HG03175 (cell line): ENCODE data around the gene WDFY3.

Experiments used
- ATAC-seq: cut with Tn5 transposase; IDR thresholded peaks from one replicate; pipeline ENCODE4 v1.9.1; 2021; ENCODE audit warnings: mild to moderate bottlenecking, moderate library complexity; ENCODE audit not compliant: unreplicated experiment

WDFY3 gene

DNA sequence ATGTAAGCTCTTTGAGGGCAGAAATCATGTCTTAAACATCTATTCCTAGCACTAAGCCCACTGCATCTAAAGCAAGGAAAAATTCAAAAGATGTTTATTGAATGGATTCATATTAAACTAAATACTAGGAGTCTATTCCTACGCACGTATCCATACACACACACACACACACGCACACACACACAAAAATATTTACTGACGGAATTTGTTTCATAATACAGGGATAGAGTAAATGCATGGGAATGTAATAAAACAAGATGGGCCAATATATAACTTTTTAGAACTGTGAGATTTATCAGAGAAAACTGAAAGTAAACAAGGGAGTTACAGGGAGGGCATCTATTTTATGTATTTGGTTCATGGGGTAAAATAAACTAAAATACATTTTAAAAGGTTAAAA, 57.6 kb downstream of the WDFY3 start:
- ATAC-seq = no peak

DNA sequence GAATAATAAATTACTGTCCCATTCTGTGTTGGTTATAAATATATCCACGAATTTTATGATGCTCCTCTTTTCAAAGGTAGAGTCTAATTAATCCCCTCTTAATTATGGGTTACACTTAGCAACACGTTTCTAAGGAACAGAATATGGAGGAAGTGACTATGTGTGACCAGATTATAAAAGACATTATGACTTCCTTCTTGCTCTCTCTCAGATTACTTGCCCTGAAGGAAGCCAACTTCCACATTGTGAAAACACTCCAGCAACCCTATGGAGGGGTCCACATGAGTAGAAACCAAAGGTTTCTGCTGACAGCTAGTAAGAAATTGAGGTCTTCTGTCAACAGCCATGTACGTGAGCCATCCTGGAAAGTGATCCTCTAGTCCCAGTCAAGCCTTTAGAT, 59.3 kb downstream of the WDFY3 start:
- ATAC-seq = no peak

DNA sequence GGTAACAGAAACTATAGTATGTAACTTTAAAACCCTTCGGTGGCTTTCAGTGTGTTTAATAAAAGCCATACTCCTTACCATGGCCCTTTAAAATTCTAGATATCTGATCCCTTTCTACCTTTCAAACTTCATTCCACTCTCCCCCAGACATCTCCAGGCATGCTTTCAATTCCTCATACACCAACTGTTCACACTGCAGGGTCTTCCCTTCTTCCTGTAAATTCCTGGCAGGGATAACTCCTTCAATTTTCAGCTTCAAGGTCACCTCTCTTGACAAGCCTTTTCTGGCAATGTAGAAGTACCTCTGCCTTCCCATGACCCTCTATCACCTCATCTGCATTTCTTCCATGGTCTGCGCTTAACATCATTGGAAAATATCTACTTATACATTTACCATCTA, 60.8 kb downstream of the WDFY3 start:
- ATAC-seq = no peak

DNA sequence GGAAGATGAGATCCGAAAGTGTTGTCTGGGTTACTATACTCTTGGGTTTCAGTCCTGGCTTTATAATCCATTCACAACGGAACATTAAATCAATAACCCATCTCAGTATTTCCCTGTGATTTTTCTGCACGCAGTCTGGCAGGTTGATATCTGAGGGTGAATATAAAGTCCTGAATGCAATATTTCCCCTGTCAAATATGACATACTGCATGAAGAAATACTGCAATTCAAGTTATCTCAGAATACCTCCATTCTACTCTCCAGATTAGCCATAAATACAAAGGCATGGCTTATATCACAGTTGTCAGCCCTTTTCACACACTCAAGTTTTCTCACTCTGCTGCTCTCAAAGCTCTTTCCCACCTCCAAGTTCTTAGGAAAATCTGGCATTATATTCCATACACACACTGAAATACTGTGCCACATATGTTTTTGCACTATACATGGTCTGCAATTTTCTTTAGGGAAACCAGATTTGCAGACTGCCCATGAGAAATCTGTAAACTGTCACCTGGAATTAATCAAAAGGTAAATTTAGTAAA, 64.7 kb downstream of the WDFY3 start:
- ATAC-seq = no peak

DNA sequence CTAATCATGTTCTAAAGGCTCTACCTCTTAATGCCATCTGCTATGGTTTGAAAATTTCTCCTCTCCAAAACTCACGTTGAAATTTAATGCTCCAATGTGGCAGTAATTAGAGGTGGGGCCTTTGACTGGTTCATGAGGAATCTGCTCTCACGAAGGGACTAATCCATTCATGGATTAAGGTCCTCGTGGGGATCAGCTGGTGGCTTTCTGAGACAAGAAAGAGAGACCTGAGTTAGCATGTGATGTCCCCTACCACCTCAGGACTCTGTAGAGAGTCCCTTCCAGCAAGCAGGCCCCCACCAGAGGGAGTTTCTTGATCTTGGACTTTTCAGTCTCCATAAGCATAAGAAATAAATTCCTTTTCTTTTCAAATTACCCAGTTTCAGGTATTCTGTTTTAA, 65.3 kb downstream of the WDFY3 start:
- no peak for ATAC-seq

DNA sequence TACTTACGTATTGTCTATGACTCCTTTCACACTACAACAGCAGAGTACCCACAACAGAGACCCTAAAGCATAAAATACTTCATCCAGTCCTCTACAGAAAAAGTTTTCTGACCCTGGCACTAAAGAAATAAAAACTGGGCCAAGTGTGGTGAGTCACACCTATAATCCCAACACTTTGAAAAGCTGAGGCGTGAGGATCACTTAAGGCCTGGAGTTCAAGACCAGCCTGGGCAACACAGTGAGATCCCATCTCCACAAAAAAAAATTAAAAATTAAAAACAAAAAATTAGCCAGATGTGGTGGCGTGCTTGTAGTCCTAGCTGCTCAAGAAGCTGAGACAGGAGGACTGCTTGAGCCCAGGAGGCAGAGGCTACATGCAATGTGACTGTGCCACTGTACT, 66.9 kb downstream of the WDFY3 start:
- ATAC-seq = no peak

DNA sequence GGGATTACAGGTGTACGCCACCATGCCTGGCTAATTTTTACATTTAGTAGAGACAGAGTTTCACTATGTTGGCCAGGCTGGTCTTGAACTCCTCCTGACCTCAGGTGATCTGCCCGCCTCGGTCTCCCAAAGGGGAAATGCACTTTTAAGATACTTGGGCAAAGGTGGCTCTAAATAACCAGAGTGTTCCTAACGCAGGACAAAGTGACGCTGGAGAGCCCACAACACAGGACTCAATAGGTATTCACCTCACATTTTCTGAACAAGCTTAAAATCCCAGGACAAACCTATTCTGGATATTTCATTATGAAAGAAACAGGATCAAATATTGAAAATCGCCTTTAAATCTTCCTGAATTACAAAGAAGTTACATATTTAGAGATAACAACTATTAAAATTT, 69.0 kb downstream of the WDFY3 start:
- ATAC-seq = no peak

DNA sequence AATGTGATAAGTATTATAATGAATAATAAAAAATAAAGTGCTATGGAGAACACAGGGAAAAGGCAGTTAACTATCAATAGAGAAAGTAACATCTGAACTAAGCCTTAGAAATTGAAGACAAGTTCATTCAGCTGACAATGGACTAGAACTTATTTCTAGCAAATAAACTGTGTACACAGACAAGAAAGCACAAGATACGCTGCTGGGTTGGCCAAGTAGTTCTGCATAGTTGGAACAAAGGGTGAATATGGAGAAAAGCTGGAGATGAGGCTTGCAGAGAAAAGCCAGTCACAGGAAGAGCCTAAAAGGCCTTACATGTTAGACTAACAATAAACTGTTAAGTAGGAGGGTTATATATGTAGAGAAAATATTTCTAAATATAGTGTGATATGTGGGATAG, 71.2 kb downstream of the WDFY3 start:
- ATAC-seq = no peak

DNA sequence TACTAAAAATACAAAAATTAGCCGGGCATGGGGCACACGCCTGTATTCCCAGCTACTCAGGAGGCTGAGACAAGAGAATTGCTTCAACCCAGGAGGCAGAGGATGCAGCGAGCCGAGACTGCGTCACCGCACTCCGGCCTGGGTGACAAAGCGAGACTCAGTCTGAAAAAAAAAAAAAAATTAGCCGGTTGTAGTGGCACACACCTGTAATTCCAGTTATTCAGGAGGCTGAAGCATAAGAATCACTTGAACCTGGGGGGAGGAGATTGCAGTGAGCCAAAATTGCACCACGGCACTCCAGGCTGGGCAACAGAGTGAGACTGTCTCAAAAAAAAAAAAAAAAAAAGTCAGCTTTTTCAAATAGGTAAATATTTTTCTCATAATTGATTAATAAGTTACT, 71.9 kb downstream of the WDFY3 start:
- no peak for ATAC-seq

DNA sequence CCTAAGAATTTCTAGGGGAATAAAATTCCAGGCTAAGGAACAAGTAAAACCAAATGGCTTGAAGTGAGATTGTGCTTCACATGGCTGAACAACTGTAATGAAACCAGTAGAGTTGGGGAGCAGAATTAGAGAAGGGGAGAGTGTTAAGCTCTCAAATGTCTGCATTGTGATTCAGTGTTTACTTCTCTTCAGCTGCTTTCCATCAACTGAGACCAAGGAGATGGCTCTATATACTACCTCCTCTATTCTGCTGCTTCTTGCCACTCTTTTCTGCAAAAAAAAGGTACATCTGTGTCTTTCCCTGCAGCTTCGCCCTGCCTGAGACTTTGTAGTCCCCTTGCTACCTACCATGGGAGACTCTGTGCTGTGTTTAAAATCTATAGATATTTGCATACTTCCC, 73.5 kb downstream of the WDFY3 start:
- no peak for ATAC-seq

DNA sequence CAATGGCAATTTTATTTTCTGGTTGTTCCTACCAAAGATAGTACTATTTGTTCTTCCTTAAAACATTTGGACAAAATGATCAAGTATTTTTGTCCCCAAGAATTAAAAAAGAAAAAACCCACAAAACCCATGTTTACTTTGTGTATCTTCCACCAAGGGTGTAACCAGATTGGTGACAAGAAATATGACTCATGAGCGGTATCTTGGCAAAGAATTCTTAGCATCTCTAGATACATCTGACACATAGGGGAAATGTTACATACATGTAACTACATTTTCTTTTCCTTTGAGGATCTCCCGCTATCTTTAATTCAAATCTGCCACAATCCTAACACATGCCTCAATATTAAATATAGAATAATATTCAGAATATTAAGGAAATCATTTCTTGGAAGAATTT, 78.7 kb downstream of the WDFY3 start:
- ATAC-seq = no peak

DNA sequence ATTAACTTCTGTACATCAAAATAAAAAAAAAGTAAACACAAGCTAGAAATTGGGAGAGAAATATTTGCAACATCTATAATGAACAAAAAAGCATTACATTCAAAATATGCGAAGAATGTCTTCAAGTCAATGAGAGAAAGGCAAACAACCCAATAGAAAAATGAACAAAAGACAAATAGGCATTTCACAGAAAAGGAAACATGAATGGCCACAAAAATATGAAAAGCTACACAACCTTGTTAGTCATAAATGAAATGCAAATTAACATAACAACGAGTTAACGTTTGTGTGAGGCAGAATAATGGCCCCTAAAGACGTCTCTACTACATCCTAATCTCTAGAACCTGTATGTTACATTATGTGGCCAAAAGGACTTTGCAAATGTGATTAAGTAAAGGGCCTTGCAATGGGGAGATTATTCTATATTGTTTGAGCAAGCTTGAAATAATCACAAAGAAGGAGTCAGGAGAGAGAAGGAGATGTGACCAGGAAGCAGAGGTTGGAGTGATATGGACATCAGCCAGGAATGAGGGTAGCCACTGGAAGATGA, 86.8 kb downstream of the WDFY3 start:
- ATAC-seq = no peak

DNA sequence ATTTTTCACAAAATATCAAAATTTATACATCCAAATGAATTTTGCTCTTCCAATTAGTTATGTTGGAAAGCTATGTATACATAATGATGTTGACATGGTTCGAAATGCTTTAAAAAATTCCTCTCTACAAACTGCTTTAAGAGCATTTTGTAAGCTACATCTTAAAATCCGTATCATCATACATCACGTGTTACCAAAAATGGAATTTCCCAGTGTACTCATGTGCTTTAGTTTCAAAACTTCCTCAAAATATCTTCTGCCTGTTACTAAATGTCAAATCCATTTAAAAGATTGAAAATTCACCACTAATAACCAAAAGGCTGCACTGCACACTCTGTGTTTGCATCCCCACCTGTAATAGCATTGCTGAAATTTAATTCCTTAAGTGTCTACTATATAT, 87.9 kb downstream of the WDFY3 start:
- ATAC-seq = no peak

DNA sequence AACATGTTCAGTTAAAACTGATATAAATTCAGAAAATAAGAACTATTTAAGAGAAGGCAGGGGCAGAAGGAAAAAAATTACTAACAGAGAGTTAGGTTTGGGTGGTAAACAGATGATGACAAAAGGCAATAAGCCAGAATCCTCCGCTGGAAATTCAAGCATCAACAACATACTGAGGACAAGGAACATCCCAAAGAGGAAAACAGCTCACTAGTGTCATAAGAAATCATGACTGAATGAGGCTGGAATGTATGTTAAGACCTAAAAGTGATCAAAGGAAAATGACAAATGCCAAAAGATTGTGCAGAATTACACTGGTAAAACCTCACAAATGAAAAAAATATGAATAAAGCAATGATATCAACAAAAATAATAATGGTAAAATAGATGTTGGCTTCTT, 88.4 kb downstream of the WDFY3 start:
- no peak for ATAC-seq

DNA sequence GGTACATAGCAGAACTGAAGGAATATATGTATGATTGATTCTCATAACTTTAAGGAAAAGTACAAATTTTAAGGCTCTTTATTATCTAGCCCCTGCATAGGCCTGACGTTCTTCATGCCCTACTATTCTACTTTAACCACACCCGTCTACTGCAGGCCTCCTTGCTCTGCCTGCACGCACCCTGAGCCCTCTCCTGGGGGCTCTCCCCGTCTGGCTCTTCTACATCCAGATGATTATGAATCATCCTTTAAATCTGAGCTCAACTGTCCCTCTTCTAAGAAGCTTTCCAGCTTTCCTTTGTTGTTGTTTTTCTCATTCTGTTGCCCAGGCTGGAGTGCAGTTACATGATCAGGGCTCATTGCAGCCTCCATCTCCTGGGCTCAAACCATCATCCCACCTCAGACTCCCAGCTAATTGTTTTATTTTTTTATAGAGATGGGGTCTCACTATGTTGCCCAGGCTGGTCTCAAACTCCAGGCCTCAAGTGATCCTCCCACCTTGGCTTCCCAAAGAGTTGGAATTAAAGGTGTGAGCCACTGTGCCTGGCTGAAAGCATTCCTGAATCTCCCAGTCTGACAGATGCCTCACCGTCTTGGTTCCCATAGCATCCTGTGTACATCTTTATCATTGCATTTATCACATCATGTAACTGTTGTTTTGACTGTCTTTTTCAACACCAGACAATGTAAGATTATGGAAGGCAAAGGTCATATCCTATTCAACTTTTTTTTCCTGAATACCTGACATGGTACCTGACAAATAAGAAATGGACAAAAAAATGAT, 89.2 kb downstream of the WDFY3 start:
- ATAC-seq = no peak

DNA sequence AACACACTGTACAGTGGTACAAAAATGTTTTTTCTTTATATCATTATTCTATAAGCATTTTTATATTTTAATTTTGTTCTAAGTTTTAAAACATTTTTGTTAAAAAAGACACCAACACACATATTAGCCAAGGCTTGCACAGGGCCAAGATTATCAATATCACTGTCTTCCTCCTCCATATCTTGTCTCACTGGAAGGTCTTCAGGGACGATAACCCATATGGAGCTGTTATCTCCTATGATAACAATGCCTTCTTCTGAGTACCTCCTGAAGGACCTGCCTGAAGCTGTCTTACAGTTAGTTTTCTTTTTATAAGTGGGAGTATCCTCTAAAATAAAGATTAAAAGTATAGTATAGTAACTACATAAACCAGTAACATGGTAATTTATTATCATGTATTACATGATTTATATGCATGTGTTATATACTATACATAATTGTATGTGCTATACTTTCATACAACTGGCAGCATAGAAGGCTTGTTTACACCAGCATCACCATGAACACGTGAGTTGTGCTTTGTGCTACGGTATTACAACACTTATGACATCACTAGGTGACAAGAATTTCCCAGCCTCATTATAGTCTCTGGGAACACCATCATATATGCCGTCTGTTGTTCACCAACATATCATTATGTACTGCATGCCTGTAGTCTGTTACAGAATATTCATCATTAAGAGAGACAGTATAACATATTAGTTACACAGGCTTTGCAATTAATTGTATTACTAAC, 90.7 kb downstream of the WDFY3 start:
- no peak for ATAC-seq

DNA sequence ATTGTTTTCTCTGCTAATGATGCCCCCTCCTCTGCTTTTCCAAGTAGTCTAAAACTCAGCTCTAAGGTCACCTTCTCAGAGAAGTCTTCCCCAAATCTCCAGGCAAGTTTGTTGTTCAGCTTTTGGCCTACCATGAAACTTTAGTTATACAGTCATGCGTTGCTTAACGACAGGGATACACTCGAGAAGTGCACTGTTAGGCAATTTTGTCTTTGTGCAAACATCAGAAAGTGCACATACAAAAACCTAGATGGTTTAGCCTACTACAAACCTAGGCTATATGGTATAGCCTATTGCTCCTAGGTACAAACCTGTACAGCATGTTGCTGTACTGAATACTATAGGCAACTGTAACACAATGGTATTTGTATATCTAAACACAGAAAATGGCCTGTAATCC, 91.9 kb downstream of the WDFY3 start:
- ATAC-seq = no peak

DNA sequence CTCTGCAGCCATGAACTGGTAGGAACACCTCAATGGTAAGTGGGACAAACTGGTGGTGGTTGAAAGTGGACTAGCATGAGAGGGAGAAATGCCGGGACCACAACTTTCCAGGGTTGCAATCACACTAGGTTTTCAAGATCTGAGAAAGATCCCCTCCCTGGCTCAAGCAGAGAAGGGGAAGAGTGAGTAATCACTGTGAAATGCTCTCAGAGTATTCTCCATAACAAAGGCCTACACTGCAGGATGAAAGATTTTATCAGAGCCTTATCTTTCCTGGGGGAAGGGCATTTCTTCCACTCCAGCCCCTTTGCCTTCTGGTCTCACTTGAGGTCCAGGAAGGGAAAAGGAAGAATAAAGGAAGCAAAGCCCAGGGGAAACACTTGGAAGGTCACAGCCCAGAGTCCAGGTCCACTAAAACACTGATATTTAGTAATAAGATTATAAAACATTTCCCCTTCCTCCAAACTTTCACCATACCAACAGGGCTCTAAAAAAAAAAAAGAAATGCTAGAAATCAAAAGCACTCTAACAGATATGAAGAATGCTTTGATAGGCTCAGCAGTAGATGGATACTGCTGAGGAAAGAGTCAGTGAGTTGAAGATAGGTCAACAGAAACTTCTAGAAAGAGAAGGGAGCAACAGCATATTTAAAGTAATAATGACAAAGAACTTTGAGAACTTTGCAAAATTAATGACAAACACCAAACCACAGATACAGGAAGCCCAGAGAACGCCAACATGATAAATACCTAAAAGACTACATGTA, 95.9 kb downstream of the WDFY3 start:
- no peak for ATAC-seq

DNA sequence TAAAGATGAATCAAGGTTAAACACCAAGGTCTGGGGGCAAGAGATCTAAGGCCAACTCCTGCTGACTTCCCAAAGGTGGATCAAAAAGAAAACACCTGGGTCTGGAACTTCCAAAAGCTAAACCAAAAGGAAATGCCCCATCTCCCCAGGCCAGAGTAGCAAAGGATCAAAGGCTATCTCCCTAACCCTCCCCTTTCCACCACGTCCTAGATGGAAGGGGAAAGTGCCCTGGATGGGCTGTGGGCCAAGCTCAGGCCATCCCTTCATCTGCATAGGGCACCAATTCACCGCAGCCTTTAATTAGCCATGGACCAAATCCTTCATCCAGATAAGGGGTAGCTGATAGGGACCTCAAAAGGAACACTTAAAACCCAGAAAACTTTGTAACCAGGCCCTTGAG, 100.2 kb downstream of the WDFY3 start:
- no peak for ATAC-seq

DNA sequence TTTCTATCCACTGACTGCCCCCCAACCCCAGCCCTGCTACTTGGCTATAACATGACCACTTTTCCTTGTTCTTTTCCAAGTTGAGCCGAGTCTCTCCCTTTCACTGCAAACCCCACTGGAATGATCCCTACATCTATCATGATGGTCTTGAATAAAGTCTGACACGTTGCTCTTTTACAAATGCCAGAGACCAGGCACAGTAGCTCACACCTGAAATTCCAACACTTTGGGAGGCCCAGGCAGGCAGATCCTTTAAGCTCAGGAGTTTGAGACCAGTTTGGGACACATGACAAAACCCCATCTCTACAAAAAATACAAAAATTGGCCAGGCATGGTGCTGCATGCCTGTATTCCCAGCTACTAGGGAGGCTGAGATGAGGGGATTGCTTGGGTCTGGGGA, 100.9 kb downstream of the WDFY3 start:
- no peak for ATAC-seq

DNA sequence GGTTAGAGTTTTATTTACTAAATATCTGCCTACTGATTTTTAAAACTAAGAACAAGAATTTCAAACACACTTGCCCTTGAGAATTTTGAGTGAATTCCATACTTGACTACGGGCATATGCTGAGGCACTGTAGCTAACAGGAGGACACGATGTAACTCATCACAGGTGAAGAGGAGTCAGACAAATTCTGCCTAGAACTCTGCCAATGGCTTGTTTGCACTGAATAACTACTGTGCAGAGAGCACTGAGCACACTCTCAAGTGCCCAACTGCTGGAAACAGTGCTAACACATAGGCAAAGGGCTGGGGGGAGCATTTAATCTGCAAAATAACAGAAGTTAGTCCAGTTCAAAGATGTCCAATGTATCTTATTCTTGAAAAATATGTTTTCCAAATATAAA, 104.4 kb downstream of the WDFY3 start:
- no peak for ATAC-seq
